HG02642 (cell line): Measurements from ENCODE around the gene MAP3K4.

ENCODE experiments used
- ATAC-seq: cut with Tn5 transposase; IDR thresholded peaks from one replicate; pipeline ENCODE4 v1.9.1; 2021; ENCODE audit warnings: mild to moderate bottlenecking; ENCODE audit not compliant: unreplicated experiment, poor library complexity

Gene MAP3K4

DNA sequence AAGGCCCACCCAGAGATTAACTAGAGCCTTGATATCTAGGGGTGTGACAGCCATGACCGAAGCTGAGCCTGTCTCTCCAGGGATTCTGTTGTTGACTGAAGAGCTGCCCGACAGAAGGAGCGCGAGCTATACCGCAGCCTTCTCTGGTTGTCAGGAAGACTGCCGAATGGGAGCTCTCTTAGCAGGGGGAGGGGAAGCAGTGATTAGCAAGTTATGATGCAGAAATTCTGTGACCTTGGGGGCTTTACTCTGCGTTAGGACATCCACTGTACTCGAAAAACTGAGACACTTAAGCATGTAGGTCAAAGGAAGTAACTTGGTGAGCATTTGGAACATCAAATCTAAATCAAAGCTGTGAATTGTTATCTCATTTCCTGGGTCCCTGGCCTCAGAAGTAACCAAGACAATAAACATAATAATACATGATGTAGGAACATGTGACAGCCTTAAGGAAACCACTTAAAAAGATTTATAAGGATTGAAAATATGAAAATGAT, 84.7 kb downstream of the MAP3K4 start:
- no peak for ATAC-seq

DNA sequence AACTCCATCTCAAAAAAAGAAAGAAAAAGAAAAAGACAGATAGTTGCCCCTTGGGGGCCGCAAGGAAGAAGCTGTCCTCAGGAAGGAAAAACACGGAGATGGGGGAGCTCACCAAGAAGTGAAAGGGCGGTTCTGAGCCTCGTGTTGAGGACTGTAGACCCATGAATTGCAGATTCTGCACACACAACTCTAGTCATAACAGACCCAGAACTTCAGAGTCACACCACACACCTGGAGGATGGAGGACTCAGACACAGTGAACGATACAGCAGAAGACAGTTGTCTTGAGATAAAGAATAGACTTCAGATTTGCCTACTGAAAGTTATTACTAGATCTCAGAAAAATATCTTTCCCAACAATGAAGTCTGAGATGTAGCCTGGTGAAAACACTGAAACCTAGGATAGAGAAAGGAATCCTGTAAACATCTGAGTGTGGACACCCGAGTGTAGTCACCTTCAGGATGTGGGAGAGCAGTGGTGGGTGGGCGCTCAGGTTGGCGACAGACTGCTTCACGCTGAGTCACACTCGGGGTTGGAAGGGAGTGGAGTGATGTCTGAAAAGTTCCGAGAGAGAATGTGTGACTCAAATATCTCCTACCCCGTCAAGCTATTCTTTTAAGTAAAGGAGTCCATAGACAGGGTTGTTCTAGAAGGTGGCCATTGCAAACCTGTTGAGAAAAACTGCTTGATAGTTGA, 88.1 kb downstream of the MAP3K4 start:
- no peak for ATAC-seq

DNA sequence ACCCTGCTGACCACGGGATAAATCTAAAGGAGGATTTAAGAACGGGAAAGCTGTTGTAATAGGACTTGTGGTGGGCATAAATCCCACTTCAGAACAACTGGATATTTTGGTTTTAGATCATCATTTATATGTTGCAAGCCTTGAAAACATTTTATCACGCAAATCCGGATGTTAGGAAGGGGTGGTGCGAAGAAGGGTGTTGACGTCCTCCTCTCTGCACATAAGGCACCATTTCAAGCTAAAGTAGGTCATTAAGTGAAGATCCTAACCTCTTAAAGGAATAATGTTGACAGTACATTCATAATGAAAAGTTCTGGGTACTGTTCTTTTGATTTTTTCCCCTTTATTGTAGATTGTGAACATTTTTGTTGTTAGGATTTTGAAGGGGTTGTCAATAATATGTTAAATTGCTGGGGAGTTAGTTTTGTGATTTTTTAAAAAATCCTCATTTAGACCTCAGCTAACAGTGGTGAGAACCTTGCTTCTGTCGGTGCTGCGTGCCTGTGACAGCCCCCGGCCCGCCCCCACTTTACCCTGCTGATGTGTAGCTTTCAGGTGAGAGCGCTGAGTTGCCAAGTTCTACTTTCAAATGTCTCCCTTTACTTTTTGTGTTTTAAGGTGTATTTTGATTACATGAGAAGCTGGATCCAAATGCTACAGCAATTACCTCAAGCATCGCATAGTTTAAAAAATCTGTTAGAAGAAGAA, 88.8 kb downstream of the MAP3K4 start:
- ATAC-seq, result no peak

DNA sequence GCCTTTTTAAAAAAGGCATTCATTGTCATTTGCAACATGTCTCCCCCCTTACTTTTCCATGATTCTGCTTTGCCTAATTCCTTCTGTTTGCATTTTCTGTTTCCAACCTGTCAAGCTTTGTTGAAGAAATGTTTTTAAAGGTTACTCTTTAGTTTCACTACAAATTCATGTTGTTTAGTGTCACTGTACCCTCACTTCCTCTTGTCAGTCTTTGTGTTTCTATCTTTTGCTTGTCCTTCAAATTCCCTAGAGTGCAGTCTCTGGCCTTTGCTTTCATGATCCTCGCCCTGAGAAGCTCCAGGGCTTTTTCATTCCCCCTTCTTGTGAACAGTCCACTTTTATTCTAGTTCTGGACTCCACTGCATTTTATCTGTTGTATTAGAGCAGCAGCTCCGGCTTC, 90.6 kb downstream of the MAP3K4 start:
- ATAC-seq, result no peak

DNA sequence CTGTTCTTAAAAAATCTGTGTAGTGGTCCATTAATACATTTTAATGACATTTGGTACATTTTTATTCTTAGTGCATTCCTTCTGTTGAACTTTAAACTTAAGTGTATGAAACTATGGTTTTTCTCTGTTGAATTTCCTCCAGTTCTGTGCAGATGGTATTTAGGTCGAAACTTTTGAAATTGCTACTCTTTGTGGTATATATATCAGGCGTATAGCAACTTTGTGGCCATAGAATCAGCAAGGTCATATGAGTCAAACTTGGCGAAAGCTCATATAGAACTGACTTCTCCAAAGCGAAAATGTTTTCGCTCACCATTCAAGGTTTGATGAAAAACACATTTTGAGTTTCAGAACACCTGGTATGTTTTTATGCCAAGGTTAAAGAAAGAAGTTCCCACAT, 93.7 kb downstream of the MAP3K4 start:
- no peak for ATAC-seq

DNA sequence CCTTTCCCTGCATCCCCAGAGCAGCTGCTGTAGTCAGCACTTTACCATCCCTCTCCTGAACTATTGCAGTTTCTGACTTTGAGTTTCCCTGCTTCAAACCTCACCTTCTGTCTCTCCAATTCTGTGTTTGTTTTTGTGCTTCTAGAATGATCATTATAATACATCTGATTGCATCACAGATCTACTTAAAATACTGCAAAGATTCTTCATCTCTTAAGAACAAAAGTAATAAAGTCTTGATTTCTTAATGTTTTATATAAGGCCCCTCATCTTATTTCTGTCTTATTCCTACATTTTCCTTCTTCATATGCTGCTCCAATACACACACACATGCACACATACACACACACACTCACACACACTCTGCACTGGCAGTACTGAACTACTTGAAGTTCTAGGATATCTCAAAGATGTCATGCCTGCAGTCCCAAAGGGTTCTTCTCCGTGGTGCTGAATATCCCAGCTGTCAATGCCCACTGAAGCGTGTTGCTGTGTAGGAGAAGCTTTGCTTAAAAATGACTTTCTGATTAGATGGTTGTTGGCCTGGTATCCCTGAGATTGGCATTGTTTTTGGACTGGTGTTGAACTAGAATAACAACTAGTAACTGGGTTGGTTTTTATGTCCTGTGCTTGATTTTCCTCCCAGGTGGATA, 97.2 kb downstream of the MAP3K4 start:
- ATAC-seq, result no peak

DNA sequence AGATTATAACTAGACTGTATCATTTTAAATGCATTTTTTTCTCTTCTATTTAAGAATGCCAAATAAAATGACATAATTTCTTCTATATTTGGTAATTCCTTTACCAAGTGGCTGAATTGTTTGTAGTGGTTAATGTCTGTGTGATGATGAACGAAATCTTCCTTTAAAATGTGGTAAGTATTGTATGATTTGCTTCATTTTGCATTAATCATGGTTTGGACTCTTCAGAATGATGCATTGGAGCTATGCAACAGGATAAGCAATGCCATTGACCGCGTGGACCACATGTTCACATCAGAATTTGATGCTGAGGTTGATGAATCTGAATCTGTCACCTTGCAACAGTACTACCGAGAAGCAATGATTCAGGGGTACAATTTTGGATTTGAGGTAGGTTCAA, 99.6 kb downstream of the MAP3K4 start:
- no peak for ATAC-seq

DNA sequence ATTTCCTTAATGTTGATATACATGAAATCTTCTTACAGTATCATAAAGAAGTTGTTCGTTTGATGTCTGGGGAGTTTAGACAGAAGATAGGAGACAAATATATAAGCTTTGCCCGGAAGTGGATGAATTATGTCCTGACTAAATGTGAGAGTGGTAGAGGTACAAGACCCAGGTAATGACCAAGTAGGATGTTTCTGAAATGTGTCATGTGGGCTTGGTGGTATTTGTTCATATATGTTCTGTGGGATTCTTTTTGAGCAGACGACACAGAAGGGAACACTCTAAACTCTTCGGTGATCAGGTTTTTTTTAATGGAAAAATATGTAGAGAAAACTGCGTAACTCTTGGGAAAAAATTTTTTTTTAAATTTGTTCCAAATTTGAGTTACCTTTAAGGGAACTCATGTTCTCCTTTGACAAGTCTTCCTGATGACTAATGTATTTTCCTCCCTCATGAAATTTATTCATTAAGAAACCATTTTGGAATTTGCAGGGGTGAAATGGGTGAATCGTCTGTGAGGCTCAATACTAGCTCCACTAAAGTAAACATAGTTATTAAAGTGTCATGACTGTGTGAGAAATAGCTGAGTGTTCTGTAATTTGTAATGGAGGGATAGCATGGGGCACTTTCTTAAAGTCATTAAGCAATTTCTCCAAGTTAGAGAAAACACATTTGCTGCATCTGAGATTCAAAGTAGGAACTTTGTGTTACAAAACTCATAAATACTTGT, 100.6 kb downstream of the MAP3K4 start:
- ATAC-seq, result no peak

DNA sequence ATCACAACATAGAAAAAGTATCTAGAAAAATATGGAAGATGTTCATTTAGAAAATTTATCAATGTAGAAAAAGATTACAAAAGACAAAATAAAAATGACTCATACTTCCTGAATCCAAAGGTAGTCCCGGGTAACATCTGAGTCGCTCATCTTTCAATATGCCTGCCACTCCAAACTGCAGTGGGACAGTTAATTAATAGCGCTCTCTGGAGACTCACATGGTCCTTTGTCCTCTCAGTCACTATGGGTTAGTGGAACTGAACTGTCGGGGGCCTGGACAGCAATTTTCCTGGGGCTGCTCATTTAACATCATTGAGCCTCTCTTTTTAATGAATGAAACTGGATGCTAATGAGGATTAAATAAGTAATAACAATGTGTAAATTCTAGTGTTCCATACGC, 103.4 kb downstream of the MAP3K4 start:
- no peak for ATAC-seq

DNA sequence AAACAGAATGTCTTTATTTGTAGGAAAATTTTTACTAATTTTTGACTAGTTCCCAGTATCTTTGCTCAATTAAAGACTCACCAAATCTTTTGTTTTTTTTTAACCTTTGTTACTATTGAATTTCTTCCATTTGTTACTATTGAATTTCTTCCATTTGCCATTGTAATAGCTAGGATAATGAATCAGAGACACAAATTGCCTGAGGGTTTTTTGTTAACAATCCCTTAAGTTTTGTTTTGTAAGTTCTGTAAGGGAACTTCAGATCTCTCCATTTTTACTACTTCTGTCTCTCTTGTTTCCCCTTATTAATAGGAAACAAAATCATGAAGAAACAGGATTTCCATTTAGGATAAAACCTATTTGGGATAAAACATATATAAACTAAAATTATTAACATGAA, 104.3 kb downstream of the MAP3K4 start:
- ATAC-seq, result no peak

DNA sequence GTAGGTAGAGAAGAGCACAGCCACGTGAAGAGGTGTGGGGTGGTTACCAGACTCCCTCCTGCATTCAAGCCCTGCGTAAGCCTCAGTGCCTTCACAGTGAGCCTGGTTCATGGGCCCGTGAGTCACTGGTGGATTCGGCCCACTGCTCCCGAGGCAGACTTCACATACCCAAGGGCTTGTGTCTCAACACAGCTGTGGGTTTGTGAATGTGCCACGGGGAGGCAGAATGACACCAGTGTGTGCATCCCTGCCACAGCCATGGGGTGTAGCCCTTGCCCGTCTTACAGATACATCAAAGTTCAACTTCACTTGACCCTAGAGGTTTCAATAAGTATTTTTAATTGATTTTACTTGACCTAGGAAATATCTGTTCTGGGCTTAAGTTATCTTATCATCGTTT, 108.5 kb downstream of the MAP3K4 start:
- ATAC-seq, result no peak

DNA sequence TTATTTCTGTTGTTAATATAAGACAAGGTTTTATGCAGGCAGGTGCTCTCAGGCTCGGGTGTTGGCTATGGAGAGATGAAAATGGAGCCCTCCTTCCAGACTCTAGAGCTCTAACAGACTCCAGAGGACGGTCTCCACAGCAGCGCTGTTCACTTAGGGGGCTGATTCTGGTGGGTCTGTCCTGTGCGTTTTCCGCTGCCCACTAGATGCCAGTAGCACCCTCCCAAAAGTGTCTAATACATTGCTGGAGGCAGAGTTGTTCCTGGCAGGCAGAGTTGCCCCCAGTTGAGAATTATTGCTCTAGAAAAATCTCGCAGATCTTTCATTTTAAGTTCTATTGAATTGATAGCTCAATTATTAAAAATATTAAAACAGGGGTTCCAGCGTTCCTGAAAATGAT, 109.9 kb downstream of the MAP3K4 start:
- no peak for ATAC-seq

DNA sequence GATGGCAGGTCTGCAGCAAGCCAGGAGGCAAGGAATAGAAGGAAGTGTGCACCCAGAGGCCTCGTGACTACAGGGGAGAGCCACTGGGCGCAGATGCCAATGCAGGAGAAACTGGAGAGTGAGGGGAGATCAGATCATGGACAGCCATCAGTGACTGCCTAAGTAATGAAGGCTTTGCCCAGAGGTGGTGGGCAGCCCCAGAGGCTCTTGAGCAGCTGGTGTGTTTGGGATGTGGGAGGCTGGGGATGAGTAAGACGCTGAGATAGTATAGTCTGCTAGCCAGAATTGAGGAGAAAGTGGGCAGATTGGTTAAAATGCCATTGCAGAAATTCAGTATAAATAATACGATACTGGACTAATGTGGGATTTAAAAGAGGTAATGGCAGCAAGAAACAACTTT, 111.9 kb downstream of the MAP3K4 start:
- ATAC-seq, result no peak

DNA sequence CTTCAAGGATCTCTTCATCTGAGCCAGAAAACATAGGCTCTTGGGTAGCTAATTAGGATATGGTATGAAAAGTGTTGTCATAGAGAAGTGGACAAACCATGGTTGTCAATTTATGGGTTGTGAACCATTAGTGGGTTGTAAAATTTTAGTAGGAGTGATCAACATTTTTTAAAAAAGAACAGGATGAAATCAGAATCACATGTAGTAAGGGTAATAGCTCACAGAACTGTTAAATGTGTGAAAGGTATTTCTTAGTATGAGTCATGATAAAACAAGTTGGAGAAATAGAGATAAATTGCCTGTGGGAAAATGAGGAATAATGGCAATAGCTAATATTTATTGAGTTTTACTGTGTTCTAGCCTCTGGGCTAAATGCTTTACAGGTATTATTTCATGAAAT, 113.4 kb downstream of the MAP3K4 start:
- no peak for ATAC-seq

DNA sequence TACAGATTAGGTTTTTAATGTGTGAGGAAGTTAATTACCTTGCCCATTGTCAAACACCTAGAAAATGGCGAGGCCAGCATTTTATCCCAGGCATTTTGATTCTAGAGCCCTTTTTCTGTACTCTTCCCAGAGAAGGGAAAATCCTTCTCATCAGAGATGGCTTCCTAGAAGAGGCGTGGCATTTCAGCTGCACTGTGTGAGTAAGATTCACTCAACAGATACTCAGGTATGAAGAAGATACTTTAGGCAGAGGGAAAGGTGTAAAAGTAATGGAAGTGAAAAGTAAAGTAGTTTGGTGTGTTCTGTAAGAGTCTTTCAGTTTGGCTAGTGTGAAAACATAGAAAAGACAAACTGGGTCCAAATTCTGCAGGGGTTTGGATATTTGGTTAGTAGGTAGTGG, 113.8 kb downstream of the MAP3K4 start:
- no peak for ATAC-seq

DNA sequence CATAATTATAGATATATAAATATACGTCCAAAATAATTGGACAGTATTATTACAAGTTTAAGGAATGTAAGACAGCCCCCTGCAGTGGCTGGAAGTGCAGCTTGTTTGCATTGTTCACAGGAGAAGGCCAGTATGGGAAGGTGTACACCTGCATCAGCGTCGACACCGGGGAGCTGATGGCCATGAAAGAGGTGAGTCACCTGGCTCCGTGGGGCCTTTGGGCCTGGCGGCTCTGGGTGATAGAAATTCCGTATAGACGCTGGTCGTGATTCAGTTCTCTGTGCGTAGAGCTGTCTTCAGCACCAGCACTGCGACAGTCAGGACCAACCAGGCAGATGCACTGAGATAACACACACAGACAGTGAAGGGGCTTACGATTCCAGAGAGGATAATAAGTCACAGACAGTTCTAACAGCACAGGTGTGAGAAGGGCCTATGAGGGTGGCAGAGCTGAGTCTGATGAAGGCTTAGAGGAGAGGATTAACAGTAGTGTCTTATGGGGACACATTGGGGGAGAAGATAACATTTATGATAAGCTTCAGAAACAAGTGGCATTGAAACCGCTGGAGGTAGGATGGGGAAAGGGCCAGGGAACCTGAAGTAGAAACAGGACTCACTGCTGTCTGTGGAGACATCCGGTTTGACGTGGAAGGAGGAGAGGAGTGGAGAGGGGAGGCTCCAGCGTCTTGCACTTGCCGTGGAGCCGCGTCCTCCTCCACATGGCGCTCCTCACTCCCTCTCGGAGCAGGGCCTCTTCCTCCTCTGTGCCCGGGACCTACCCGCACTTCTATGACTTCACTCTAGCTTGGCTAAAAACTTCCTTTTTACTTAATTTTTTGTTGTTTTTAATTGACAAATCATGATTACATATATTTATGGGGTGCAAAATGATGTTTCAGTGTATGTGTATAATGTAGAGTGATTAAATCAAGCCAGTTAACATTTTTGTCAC, 116.5 kb downstream of the MAP3K4 start:
- ATAC-seq, result no peak

DNA sequence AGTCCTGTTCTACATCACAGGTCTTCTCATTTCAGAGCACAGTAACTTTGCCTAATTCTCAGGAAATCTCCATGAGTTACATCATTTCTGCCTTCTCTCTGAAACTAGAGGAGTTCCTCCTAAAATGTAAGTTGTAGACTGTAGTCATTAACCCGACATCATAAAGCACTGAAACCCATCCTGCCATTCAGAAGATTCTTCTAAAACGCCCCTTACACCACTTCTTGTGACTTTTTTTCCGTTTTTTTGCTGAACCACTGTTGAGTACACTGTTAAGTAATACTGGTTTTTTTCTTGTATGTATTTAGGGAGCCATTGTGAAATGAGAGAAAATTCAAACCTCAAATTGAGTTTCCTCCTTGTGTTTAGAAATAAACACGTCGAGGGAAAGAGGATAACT, 117.3 kb downstream of the MAP3K4 start:
- no peak for ATAC-seq

DNA sequence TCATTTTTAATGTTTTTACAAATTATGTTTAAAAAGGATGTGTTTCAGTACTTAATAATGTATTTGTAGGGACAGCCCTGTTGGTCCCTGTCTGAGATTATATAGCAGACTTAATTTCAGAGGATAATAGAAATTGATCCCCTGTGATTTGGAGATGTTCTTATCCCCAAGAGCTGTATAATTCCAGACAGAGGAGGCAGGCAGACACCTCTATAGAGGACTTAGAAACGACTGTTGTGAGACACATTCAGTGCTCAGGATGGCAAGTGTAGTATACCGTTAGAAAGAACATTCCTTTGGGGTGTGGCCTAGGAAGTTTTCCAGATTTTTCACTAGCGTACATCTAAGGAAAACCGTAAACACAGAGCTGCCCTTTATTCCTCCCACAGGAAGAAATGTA, 117.8 kb downstream of the MAP3K4 start:
- ATAC-seq, result no peak

DNA sequence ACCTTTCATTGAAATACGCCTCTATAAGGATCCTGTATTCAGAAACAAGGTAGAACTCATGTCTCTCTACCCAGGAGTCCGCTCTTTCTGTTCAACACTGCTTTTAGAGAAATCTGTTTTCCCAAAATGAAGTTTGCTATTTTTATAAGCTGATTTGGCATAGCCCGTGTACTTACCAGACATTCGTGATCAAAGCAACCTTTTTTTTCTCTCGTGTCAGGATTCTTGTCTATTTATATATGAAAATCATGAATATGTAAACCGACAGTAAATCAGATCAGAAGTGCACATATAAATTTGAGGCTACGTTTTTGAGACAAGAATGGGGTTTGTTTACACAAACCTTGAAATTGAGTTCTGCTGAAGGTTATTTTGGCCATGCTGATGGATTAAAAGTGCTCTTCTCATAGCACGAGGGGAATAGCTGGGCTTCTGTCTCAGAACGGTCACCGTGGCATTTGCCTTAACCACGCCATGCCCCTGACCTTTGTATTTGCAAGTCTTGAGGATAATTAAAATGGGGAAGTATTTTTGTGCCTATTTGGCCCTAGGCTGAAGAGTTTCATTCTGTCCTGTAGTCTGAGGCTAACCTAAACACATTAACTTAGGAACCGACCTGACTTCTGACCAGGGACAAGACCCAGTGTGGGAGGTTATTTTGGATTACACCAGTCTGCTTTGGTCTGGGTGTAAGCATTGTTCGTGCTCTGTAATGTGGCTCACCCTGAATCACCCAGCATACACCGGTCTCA, 118.6 kb downstream of the MAP3K4 start:
- ATAC-seq, result no peak
